GM12801 (cell line): ENCODE results near the gene OLFML2B.

ENCODE experiments used
- TF ChIP-seq, protein P1 (sequence below): IDR thresholded peaks from one replicate; pipeline ENCODE4 v1.5.1; 2011; ENCODE audit warnings: control low read depth; ENCODE audit not compliant: insufficient read length; ENCODE audit errors: extremely low read depth

OLFML2B gene

DNA sequence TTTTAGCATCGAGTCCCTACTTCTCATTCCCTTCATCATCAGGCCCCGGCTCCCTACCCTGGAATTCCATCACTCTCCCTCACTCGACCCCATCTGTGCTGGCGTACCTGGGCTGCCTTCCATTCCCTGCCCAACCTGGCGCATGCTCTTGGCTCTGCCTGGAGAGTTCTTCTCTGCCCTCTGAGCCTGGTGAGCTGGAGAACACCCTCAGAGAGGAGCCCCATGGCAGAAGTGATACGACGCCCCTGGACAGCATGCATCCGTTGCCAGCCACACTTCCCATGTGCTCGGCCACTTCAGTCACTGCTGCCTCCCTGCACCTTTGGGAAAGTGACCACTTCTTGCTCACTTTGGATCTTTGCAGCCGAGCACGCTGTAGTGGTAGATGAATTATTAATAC is 30.1 kb downstream of the OLFML2B start:
- TF ChIP-seq, protein P1, sequence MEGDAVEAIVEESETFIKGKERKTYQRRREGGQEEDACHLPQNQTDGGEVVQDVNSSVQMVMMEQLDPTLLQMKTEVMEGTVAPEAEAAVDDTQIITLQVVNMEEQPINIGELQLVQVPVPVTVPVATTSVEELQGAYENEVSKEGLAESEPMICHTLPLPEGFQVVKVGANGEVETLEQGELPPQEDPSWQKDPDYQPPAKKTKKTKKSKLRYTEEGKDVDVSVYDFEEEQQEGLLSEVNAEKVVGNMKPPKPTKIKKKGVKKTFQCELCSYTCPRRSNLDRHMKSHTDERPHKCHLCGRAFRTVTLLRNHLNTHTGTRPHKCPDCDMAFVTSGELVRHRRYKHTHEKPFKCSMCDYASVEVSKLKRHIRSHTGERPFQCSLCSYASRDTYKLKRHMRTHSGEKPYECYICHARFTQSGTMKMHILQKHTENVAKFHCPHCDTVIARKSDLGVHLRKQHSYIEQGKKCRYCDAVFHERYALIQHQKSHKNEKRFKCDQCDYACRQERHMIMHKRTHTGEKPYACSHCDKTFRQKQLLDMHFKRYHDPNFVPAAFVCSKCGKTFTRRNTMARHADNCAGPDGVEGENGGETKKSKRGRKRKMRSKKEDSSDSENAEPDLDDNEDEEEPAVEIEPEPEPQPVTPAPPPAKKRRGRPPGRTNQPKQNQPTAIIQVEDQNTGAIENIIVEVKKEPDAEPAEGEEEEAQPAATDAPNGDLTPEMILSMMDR, result no peak

DNA sequence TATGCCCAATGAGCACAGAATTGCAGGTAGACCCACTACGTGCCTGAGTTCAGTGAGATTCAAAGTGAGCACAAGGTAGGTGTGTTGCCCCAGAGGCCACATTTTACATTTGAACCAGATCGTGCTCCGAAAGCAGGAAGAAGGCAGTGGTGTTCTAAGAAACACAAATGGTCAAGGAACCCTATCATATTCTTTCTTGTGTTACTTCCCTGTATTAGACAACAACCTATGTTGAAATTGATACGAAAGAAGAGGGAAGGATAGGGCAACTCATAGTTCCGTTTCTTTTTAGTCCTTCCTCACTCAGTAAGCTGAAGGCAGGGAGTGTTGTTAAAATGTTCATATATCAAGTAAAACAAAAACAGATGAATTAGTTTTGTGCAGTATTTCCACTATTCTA is 33.9 kb downstream of the OLFML2B start:
- TF ChIP-seq, protein P1, result no peak

DNA sequence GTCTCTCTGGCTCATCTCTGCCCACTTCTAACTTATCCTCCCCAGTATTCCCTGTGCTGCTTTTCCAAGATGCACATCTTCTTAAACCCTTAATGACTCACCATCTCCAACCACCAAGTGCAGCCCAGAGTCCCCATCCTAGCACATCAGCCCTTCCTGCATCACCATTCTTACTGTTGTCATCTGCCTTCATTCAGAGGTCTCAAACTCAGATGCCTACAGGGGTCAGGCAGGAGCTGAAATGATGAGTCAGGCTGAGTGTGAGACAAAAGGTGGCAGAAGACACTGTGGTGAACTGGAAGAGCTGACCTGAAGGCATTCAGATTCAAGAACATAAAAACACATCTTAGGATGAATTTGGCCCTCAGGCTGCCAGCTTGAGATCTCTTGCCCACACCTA is 34.6 kb downstream of the OLFML2B start:
- TF ChIP-seq, protein P1, result no peak

DNA sequence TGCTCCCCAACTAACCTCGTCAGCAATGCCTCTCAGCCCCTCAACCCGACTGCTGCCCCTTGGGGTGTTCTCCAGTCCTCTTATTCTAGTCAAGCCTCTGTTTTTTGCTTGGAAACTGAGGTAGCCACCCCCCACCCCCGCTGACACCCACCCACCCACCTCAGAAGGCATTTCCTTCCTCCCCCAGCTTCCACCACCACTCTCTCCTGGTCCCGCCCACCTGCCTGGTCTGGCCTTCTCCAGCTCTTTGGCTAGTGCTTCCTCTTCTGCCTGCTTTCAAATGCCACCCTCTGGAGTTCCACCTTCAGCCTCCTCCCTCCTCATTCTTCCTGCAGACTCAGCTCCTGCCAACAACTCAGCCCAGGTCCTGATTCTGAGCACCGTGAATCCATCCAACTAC is 35.3 kb downstream of the OLFML2B start:
- TF ChIP-seq, protein P1, result no peak

DNA sequence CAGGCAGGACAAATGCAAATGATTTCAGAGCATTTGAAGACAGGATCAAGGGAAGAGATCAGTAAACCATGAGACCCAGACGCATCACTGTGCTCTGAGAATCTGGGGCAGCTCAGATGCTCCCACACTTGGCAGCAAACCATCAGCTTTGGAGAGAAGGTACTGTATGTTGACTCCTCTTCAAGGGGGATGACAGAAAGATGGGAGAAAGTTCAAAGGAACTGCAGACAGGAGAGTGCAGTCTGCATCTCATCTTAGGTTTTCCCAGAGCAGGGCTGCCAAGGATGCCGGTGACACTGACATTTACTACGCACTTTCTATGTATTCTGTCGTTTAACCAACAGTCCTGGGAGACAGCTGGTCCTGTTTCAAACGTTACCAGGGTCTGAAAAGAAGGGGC is 35.8 kb downstream of the OLFML2B start:
- TF ChIP-seq, protein P1, result no peak

DNA sequence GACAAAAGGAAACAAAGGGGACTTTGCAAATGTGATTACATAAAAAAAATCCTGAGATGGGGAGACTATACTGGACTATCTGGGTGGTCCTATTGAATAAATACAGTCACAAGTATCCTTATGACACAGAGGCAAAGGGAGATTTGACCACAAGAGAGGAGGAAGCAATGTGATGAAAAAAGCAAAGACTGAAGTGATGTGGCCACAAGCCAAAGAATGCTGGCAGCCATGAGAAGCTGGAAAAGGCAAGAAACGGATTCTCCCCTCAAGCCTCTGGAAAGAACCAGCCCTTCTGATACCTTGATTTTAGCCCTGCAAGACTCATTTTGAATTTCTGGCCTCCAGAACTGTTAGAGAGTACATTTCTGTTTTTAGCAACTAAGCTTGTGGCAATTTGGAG is 36.4 kb downstream of the OLFML2B start:
- TF ChIP-seq, protein P1, result no peak

DNA sequence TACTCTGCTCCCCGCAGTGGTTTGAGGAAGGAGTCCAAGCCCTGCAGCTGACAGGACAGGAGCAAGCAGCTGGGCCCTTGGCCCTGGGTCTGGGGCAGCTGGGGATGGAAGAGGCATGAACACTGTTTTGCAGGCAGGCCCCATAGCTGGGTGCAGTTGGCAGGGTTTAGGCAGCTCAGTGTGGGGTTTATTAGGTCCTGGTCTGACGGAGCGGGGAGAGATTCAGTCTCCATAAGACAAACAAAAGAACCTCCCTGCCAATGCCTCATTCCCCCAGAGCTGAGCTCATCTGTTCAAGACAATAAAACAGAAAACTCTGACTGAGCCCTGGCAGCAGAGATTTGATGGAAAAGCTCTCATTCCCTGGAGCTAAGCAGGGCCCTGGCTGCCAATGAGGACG is 37.3 kb downstream of the OLFML2B start:
- TF ChIP-seq, protein P1, result no peak

DNA sequence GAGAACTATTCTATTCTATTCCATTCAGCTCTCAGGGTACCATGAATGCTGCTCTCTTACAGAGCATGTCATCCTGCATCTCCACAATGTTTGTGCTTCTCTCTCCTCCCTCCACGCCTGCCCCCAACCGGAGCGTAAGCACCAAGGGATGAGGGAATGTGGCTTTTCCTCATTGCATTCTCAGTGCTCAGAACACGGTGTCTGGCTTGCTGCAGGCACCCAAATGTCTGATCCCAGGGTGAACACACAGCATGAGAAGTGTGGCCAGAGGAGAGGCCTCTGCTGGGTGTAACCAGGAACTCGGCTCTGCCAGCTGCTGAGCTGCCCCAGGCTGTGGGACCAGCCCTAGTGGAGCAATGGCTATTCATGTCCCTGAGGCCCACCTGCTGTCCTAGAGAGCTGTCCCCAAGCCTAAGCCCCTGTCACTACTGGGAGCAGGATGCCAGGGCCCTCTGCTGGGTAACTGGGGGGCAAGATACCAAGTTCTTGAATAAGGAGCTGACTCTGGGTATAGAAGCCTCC is 38.3 kb downstream of the OLFML2B start:
- TF ChIP-seq, protein P1, result no peak
